HG03064 (cell line): ENCODE data around the gene PACRG.

ENCODE experiments used
- ATAC-seq: cut with Tn5 transposase; IDR thresholded peaks from one replicate; pipeline ENCODE4 v1.9.1; 2021; ENCODE audit warnings: low read depth; ENCODE audit not compliant: unreplicated experiment

The PACRG gene

DNA sequence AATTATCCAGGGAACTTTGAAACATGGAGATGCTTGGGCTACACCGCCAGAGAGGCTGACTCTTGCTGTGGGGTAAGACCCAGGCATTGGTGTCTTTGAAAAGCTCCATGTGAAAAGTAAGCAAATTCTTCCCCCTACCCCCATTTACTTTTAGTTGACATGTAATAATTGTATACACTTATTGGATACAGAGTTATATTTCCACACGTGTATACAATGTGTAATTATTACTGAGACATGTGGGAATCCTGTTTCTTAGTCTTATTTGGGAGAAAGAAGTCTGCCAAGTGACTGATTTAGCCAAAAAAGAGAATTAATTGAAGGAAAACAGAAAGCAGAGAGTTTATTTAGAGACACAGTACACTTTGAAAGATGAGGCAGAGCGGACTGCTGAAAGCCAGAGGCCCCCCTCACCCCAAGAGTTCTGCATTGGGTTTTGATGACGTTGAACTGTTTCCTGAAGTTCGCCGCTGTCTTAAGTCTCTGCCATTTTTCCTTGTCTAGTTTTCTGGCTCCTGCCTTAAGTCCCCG is 193.8 kb downstream of the PACRG start:
- no peak for ATAC-seq

- ATAC-seq, result no peak
Observed at GRCh38 chr6:162922563-162923166, 194.9 kb downstream of the PACRG start.

GRCh38 chr6:162934844-162935243 is 207.1 kb downstream of the PACRG start:
- no peak for ATAC-seq

DNA sequence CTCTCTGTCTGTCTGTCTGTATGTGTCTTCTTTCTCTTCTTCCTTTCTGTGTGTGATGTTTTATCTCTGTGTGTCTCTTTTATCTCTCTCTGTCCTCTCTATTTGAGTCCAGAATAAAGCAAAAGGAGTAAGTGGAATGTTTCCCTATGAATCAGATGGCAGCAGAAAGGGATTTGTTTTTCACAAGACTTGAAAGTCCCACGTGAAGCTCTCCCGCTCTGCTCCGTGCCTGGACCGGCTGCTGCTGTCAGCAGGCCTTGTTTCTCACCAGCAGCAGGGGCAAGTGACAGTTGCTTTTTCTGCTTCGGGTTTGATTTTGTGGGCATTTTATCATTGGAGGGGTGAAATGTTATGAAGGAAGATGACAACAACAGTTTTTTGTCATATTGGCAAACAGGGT is 212.7 kb downstream of the PACRG start:
- ATAC-seq, result no peak

DNA sequence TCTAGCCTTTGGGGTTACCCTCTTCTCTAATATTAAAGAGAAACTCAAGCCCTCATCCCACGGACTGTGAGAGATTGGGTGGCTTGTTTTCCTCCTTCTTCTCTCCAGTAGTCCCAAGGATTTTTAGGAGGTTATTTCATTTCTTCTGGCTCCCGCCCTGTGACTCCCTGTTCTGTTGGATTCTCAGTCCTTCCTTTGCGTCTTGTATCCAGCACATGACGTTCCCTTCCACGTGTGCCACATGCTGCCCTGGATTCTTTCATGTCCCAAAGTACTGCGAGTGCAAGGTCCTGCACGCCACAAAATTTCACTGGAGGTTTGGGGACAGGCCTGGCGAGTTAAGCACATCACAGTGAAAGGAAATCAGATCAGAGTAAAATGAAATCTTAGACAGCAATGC is 213.4 kb downstream of the PACRG start:
- no peak for ATAC-seq

GRCh38 chr6:162942866-162943265 is 215.1 kb downstream of the PACRG start:
- ATAC-seq, result no peak

DNA sequence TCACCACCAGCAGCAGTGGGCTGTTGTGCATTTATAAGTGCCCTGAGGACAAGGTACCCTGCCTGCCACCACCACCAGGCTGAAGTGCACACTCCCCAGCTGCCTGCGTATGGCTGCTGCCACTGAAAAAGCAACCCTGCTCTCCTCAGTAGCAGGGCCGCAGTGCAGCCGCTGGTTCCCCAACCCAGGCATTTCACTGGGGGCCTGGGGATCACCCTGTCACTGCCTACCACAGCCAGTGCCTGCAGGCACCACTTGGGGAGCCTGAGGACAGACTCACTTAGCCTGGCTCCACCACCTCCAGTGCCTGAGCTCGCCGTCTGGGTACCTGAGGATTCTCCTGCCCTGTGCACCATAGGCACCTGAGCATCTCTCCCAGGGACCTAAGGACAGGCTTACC is 215.6 kb downstream of the PACRG start:
- ATAC-seq, result no peak

GRCh38 chr6:162951164-162951743 is 223.5 kb downstream of the PACRG start:
- no peak for ATAC-seq

DNA sequence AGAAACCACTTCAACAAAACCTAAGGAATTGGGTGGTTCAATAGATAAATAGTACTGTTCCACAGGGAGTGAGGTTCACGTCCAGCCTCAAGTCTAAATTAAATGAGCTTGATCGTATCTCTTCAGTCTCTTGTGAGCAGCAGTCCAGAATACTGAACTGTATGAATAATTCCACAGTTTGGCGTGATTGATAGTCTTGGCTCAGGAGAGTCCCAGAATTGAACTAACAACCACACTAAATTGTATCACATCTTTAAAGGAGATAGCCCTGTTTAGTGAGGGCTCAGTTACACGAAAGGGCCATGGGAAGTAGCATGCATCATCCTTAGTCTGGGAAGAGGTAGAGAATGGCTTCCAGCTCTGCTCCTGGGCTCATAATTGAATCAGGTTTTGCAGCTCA is 224.6 kb downstream of the PACRG start:
- no peak for ATAC-seq

DNA sequence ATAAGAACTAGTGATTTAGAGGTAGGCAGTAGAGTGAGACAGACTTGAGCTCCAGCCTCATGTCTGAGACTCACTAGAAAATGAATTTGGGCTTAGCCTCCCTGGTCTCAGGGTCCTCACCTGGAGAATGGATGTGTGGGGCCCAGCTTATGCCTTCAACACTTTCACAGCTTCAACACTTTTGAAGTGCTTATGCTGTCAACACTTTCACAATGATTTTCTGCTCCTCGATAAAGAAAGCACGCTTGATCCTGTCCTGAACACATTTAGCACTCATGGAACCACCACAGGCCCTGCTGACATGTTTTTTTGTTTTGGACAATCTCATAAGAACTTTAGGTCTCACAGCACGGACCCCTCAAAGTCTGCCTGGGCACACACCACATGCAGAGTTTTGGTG is 229.3 kb downstream of the PACRG start:
- no peak for ATAC-seq

- ATAC-seq, result no peak
Observed at GRCh38 chr6:162960679-162961457, 233.1 kb downstream of the PACRG start.

GRCh38 chr6:162962093-162962492 is 234.3 kb downstream of the PACRG start:
- no peak for ATAC-seq

GRCh38 chr6:162963861-162964260 is 236.1 kb downstream of the PACRG start:
- no peak for ATAC-seq

GRCh38 chr6:162964488-162965140 is 236.8 kb downstream of the PACRG start:
- no peak for ATAC-seq

DNA sequence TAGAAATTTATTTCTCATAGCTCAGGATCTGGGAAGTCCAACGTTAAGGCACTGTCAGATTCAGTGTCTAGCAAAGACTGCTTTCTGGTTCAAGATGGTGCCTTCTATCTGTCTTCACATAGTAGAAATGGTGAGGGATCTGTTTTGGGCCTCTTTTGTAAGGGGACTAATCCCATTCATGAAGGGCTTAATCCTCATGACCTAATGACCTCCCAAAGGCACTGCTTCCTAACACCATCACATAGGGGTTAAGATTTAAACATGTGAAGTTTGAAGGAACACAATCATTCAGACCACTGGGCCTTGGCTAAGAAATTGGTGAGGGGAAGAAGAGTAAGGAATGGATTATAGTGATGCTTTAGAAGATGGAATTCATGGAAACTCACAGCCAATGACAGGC is 237.6 kb downstream of the PACRG start:
- ATAC-seq, result no peak

- ATAC-seq, result no peak
Observed at GRCh38 chr6:162970246-162970645, 242.5 kb downstream of the PACRG start.

DNA sequence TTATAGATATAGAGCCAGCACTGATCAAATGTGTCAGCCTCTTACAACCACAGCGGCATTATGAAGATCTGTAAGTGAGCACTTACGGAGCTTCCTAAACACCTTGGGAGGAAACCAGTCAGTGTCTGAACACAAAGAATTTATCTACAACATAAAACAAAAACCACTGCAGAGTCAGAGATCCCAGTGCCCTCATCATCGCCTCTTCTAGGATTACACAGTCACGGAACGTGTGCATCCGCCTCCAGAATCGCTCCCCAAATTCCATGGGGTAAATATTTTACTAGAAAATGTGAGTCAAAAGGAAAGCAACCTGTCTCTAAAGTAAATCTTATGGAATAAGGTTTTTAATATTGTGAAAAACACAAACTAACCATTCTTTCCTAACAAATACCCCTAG is 243.6 kb downstream of the PACRG start:
- no peak for ATAC-seq

DNA sequence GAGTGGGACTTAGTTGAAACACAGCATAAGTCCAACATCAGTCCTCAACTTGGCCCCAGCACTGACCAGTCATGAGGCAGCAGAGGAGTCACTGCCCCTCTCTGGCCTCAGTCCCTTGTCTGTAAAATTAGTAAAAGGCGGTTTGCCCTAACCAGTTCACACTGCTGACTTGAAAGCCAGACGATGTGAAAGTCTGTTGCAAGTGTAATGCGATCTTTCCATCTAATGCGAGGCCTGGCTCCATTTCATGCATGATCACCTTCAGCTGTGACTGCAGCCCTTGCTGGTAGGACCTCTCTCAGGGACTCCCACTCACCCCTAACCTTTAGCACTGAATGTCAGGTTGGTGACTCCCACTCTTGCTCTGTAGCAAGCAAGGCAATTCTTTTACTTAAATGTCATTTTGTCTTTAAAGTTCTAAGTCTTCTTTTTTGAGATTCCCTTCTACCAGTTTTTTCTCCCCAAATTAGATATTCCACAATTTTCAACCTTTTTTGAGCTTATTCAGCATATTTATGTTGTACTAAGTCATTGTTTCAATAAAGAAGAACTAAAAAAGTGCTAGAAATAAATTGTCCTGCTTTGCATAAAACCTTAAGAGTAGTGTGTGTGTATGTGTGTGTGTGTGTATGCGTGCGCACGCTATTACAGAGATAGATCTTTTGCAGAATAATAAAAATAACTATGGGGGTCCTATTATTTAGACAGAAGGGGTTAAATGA is 245.5 kb downstream of the PACRG start:
- no peak for ATAC-seq

DNA sequence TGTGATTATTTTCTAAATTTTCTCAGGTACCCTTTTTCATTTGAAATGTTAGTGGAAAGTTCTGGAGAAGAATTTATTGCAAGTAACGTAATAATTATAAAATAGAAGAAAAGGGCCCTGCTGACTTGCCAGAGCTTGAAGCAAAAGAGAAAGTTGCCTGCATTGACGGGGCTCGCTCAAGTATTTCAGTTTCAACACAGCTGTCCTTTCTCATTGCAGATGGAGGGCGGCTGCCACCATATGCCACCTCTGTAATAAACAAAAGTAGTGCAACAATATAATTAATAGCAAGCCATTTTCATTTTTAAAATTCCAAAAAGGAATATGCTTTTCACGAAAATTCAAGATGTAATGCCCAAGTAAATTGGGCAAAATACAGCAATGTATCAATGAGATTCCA is 246.2 kb downstream of the PACRG start:
- ATAC-seq, result no peak

- no peak for ATAC-seq
Observed at GRCh38 chr6:162974685-162975084, 246.9 kb downstream of the PACRG start.

DNA sequence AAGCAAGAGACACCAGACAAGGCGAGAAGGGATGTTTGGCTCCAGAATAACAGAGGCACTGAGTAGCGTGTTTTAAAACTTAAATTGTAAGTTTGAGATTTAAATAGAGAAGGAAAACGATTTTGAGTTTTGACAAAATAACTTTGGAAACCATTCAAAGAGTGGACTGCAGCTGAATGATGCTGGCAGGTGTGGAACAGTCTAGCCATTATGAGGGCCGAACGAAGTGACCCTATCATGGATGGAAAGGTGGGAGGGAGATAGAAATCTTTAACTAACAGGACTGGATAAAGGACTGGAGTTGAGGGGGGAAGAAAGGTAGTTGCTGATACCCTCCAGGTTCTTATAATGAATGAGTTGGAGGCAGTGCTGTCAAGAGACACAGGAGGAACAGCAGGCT is 248.4 kb downstream of the PACRG start:
- ATAC-seq, result no peak
